ENCODE data around the gene MGLL. TPM values are rescaled to one million over a fixed set of nuclear protein-coding genes. Genes with fewer than 3 reads are reported as not detected.

Gene MGLL
- total and polyA plus RNA-seq, 2 donors (not counting 1 experiment from before 2014, with no cell fraction given): 1.7 to 6.9 TPM

- ChIA-PET POLR2A (no interaction called here), CTCF (no interaction called here)
- Histone ChIP-seq H3K4me2 (replicated peaks; ENCODE audit: low read depth, low read length, poor library complexity, severe bottlenecking) (no peak overlapping the region), H3K9ac (ENCODE audit: low read length) (no peak overlapping the region), H3K27ac (ENCODE audit: low read length in 2 of 2) (no peak overlapping the region), H3K4me3 (ENCODE audit: control extremely low read depth in 1 of 5, extremely low read depth in 1 of 5, insufficient read depth in 1 of 5, low read depth in 2 of 5, low read length in 4 of 5) (no peak overlapping the region), H3K27me3 (replicated peaks in 1 of 4; ENCODE audit: control extremely low read depth in 1 of 4, control insufficient read depth in 3 of 4, insufficient read depth in 4 of 4, low read length in 3 of 4) (no peaks in the 10 kb centered on the region), H4K20me1 (ENCODE audit: control insufficient read depth, insufficient read depth, low read length, poor library complexity, severe bottlenecking) (no peaks in the 10 kb centered on the region), H3K4me1 (ENCODE audit: control insufficient read depth in 2 of 2, insufficient read depth in 2 of 2, low read length in 2 of 2) (no peaks in the 10 kb centered on the region), H3K36me3 (replicated peaks in 1 of 2; ENCODE audit: control extremely low read depth in 1 of 2, control insufficient read depth in 1 of 2, extremely low read depth in 1 of 2, insufficient read depth in 2 of 2, low read length in 1 of 2) (no peaks in the 10 kb centered on the region), H2AFZ (ENCODE audit: insufficient read depth, low read depth, low read length, poor library complexity, severe bottlenecking) (no peak overlapping the region), H3K9me3 (ENCODE audit: control extremely low read depth in 1 of 3, control insufficient read depth in 2 of 3, insufficient read depth in 1 of 3, low read length in 2 of 3) (no peaks in the 10 kb centered on the region), H3K79me2 (ENCODE audit: control insufficient read depth, insufficient read depth, low read length) (no peaks in the 10 kb centered on the region)
- Mint-ChIP-seq H3K27ac (no peak overlapping the region), H3K9me3 (ENCODE audit: insufficient read depth) (no peaks in the 10 kb centered on the region), H3K27me3 (no peaks in the 10 kb centered on the region), H3K4me1 (no peaks in the 10 kb centered on the region), H3K4me3 (no peak overlapping the region)
- ATAC-seq (ENCODE audit: low read depth) (no peak), DNase-seq (no peak)
- intact Hi-C loops (cut with micrococcal nuclease): no loop called here
- no peak for TF ChIP-seq EZH2 (IDR thresholded peaks at IDR 0.05; ENCODE audit: borderline replicate concordance, insufficient read depth, low read depth, low read length, poor library complexity, severe bottlenecking)
- TF ChIP-seq, protein P1, sequence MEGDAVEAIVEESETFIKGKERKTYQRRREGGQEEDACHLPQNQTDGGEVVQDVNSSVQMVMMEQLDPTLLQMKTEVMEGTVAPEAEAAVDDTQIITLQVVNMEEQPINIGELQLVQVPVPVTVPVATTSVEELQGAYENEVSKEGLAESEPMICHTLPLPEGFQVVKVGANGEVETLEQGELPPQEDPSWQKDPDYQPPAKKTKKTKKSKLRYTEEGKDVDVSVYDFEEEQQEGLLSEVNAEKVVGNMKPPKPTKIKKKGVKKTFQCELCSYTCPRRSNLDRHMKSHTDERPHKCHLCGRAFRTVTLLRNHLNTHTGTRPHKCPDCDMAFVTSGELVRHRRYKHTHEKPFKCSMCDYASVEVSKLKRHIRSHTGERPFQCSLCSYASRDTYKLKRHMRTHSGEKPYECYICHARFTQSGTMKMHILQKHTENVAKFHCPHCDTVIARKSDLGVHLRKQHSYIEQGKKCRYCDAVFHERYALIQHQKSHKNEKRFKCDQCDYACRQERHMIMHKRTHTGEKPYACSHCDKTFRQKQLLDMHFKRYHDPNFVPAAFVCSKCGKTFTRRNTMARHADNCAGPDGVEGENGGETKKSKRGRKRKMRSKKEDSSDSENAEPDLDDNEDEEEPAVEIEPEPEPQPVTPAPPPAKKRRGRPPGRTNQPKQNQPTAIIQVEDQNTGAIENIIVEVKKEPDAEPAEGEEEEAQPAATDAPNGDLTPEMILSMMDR (IDR thresholded peaks at IDR 0.05): no peak
- WGBS (ENCODE audit: insufficient coverage): 93% methylated on average over 4 of the region's 10 CpGs
These were observed 31.4 kb upstream of the MGLL start for GRCh38 chr3:127853681-127854080.

DNA sequence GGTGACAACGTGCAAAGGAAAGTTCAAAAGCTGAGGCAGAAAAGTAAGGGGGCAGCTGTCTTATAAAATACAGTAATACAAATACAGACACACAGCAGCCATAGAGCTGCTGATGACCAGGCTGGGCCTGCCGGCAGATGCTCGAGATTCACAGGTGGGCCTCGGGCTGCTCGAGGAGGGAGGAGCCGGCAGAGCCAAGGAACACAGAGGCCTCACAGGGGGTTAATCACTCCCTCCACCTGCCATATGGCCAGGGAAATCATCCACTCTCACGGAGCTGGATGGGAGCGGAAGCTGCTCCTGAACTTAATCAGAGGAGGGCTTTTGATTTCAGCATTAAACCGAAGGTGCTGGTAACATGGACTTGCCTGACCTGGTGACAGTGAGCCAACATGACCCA lies 29.6 kb upstream of the MGLL start:
- Histone ChIP-seq H3K79me2 (ENCODE audit: control insufficient read depth, insufficient read depth, low read length) (no peaks in the 10 kb centered on the region), H3K4me3 (ENCODE audit: control extremely low read depth in 1 of 5, extremely low read depth in 1 of 5, insufficient read depth in 1 of 5, low read depth in 2 of 5, low read length in 4 of 5) (no peak overlapping the region), H3K4me1 (ENCODE audit: control insufficient read depth in 2 of 2, insufficient read depth in 2 of 2, low read length in 2 of 2) (no peaks in the 10 kb centered on the region), H3K4me2 (replicated peaks; ENCODE audit: low read depth, low read length, poor library complexity, severe bottlenecking) (no peak overlapping the region), H4K20me1 (ENCODE audit: control insufficient read depth, insufficient read depth, low read length, poor library complexity, severe bottlenecking) (no peaks in the 10 kb centered on the region), H3K9ac (ENCODE audit: low read length) (no peak overlapping the region), H3K9me3 (ENCODE audit: control extremely low read depth in 1 of 3, control insufficient read depth in 2 of 3, insufficient read depth in 1 of 3, low read length in 2 of 3) (no peaks in the 10 kb centered on the region), H2AFZ (ENCODE audit: insufficient read depth, low read depth, low read length, poor library complexity, severe bottlenecking) (no peak overlapping the region), H3K36me3 (replicated peaks in 1 of 2; ENCODE audit: control extremely low read depth in 1 of 2, control insufficient read depth in 1 of 2, extremely low read depth in 1 of 2, insufficient read depth in 2 of 2, low read length in 1 of 2) (no peaks in the 10 kb centered on the region), H3K27ac (ENCODE audit: low read length in 2 of 2) (no peak overlapping the region), H3K27me3 (replicated peaks in 1 of 4; ENCODE audit: control extremely low read depth in 1 of 4, control insufficient read depth in 3 of 4, insufficient read depth in 4 of 4, low read length in 3 of 4) (peaks cover 0 to 3% (median 0%) of the 10 kb centered on the region in 4 experiments)
- no peak for DNase-seq
- WGBS (ENCODE audit: insufficient coverage): 98% methylated on average over 8 of the region's 9 CpGs
- CTCF ChIA-PET: interaction anchor here (1.3 kb wide), 1 partner anchor 10 kb away, joined by 3 read pairs; no protein-coding TSS in a partner anchor
- Mint-ChIP-seq H3K27ac (no peak overlapping the region), H3K9me3 (ENCODE audit: insufficient read depth) (no peaks in the 10 kb centered on the region), H3K4me3 (no peak overlapping the region), H3K27me3 (no peaks in the 10 kb centered on the region), H3K4me1 (no peaks in the 10 kb centered on the region)
- ATAC-seq (ENCODE audit: low read depth): no peak
- TF ChIP-seq, protein P1 (IDR thresholded peaks at IDR 0.05): no peak
- no peak for TF ChIP-seq EZH2 (IDR thresholded peaks at IDR 0.05; ENCODE audit: borderline replicate concordance, insufficient read depth, low read depth, low read length, poor library complexity, severe bottlenecking)
- POLR2A ChIA-PET: no interaction called here
- intact Hi-C loops (cut with micrococcal nuclease): no loop called here
